ENCODE data around the gene CD52.

CD52 gene

DNA sequence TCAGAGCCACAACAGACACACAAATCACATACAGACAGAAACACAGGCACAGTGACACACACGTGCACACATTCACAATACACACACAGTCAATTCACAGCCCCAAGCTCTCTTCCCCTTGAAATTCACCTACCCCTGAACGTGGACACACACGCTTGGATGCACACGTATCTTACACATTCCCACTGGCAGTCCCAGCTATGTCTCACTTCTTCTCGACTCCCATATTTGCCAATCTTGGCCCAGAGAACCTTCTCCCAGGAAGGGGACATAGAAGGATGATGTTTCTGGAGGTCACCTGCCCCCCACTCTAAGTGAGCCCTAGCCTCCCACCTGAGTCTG is 34.6 kb downstream of the CD52 start:
- H3K14ac ChIP-seq (ENCODE audit: low read length), result peak overlapping the region; percentile 74

GRCh38 chr1:26353210-26353859 is 35.6 kb downstream of the CD52 start:
- Histone ChIP-seq H3K4me3 (ENCODE audit: low read depth, low read length) (peak overlapping the region; percentile 4), H3K27ac (ENCODE audit: low read depth, low read length) (peak overlapping the region; percentile 26), H3K9ac (ENCODE audit: low read length) (no peak overlapping the region), H3K4ac (ENCODE audit: low read depth, low read length) (peak overlapping the region; percentile 93), H2BK12ac (ENCODE audit: low read length) (peak overlapping the region; percentile 97), H2BK5ac (ENCODE audit: low read depth, low read length, poor library complexity) (peak overlapping the region; percentile 84), H2AK5ac (ENCODE audit: low read length) (peak overlapping the region; percentile 99), H4K91ac (ENCODE audit: low read depth, low read length) (peak overlapping the region; percentile 96), H2BK120ac (ENCODE audit: insufficient read depth, low read length, poor library complexity) (peak overlapping the region; percentile 88), H3K18ac (ENCODE audit: low read length) (peak overlapping the region; percentile 86), H3K4me1 (ENCODE audit: control insufficient read depth in 1 of 2, insufficient read depth in 2 of 2, low read length in 2 of 2) (peaks cover 43 to 46% of the 10 kb centered on the region in 2 experiments), H2AFZ (ENCODE audit: insufficient read depth, low read length, poor library complexity) (peak overlapping the region; percentile 85), H3K27me3 (ENCODE audit: insufficient read depth, low read length) (no peaks in the 10 kb centered on the region), H3K14ac (ENCODE audit: low read length) (peak overlapping the region; percentile 96), H3K36me3 (ENCODE audit: control insufficient read depth in 1 of 2, insufficient read depth in 2 of 2, low read length in 2 of 2) (no peaks in the 10 kb centered on the region), H4K12ac (ENCODE audit: low read depth, low read length) (peak overlapping the region; percentile 23), H3K23ac (ENCODE audit: low read length) (no peak overlapping the region), H3K79me2 (ENCODE audit: control insufficient read depth, insufficient read depth, low read length, poor library complexity) (peaks cover 16% of the 10 kb centered on the region), H3K4me2 (ENCODE audit: low read length) (peak overlapping the region; percentile 32), H4K8ac (ENCODE audit: low read depth, low read length) (peak overlapping the region; percentile 84), H3K9me3 (ENCODE audit: insufficient read depth, low read depth, low read length) (no peaks in the 10 kb centered on the region), H3K79me1 (ENCODE audit: low read length) (peaks cover 40% of the 10 kb centered on the region)
- DNase-seq, result no peak
- WGBS (ENCODE audit: extremely low coverage, insufficient coverage, insufficient read length), result no CpG with 5 or more reads among the region's 4 CpGs

More for the DNA sequence above, 34.6 kb downstream of the CD52 start:
- no CpG with 5 or more reads among the region's 5 CpGs for WGBS (ENCODE audit: extremely low coverage, insufficient coverage, insufficient read length)
- Histone ChIP-seq H2BK120ac (ENCODE audit: insufficient read depth, low read length, poor library complexity) (peak overlapping the region; percentile 93), H3K9ac (ENCODE audit: low read length) (peak overlapping the region; percentile 32), H3K4me1 (ENCODE audit: control insufficient read depth in 1 of 2, insufficient read depth in 2 of 2, low read length in 2 of 2) (peaks cover 43 to 49% of the 10 kb centered on the region in 2 experiments), H4K8ac (ENCODE audit: low read depth, low read length) (peak overlapping the region; percentile 44), H3K4ac (ENCODE audit: low read depth, low read length) (peak overlapping the region; percentile 28), H2BK5ac (ENCODE audit: low read depth, low read length, poor library complexity) (peak overlapping the region; percentile 71), H3K79me1 (ENCODE audit: low read length) (peaks cover 40% of the 10 kb centered on the region), H4K12ac (ENCODE audit: low read depth, low read length) (peak overlapping the region; percentile 24), H2AK5ac (ENCODE audit: low read length) (peak overlapping the region; percentile 38), H2AFZ (ENCODE audit: insufficient read depth, low read length, poor library complexity) (no peak overlapping the region), H3K27me3 (ENCODE audit: insufficient read depth, low read length) (no peaks in the 10 kb centered on the region), H2BK12ac (ENCODE audit: low read length) (peak overlapping the region; percentile 90), H3K79me2 (ENCODE audit: control insufficient read depth, insufficient read depth, low read length, poor library complexity) (peaks cover 16% of the 10 kb centered on the region), H3K27ac (ENCODE audit: low read depth, low read length) (peak overlapping the region; percentile 98), H3K36me3 (ENCODE audit: control insufficient read depth in 1 of 2, insufficient read depth in 2 of 2, low read length in 2 of 2) (no peaks in the 10 kb centered on the region), H3K18ac (ENCODE audit: low read length) (peak overlapping the region; percentile 76), H3K9me3 (ENCODE audit: insufficient read depth, low read depth, low read length) (no peaks in the 10 kb centered on the region), H3K4me3 (ENCODE audit: low read depth, low read length) (no peak overlapping the region), H3K4me2 (ENCODE audit: low read length) (peak overlapping the region; percentile 35), H3K23ac (ENCODE audit: low read length) (peak overlapping the region; percentile 47), H4K91ac (ENCODE audit: low read depth, low read length) (peak overlapping the region; percentile 90)
- DNase-seq, result no peak

DNA sequence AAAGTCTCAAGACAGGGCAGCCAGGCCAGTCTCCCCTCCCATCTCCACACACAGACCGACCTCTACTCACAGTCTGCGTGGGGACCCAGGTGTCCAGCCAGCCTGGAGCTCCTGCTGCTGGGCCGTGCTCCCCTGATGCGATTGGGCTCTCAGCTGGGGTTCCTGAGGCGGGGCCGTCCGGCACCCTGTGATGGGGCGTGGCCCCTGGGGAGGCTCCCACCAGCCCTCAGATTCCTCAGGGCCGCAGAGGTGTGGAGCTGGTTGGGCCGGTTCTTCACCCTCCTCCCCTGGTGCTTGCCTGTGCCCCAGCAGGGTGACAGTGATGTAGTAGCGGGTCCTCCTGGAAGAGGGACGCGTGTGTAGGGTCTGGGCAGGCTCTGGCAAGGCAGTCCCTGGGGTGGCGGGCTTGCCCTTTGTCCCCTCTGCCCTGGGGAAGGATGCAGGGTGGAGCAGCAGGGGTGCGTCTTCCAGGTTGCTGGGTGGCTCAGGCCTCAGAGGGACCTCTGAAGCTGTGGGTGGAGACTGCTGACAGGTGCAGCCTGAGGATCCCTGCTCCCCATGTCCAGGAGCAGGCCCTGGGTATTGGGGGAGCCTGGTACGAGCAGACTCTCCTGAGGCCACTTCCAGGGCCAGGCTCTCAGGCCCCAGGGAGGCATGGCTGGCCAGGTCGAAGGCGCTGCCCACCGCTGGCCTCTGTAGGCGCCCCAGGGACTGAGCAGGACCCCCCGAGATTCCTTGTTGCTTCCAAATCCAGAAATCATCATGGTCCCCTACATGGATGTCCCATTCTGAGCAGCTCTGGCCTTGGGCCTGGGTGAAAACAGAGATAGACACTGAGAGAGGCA is 36.4 kb downstream of the CD52 start, which contains the start of gene CRYBG2:
TSS of gene CRYBG2 (minus strand) at position 155 of the 845 bp plus-strand sequence. CDS start 7,473 bp downstream, outside the sequence.
- Histone ChIP-seq H2BK5ac (ENCODE audit: low read depth, low read length, poor library complexity) (peak within 1 kb of the TSS; percentile 84), H3K18ac (ENCODE audit: low read length) (peak within 1 kb of the TSS; percentile 86), H3K9ac (ENCODE audit: low read length) (no peak within 1 kb of the TSS), H3K36me3 (ENCODE audit: control insufficient read depth in 1 of 2, insufficient read depth in 2 of 2, low read length in 2 of 2) (no peaks in the 10 kb centered on the region), H2AK5ac (ENCODE audit: low read length) (peak within 1 kb of the TSS; percentile 99), H3K4me2 (ENCODE audit: low read length) (peak within 1 kb of the TSS; percentile 32), H3K23ac (ENCODE audit: low read length) (no peak within 1 kb of the TSS), H3K14ac (ENCODE audit: low read length) (peak within 1 kb of the TSS; percentile 96), H3K79me1 (ENCODE audit: low read length) (peaks cover 42% of the 10 kb centered on the region), H3K9me3 (ENCODE audit: insufficient read depth, low read depth, low read length) (no peaks in the 10 kb centered on the region), H3K4me3 (ENCODE audit: low read depth, low read length) (peak within 1 kb of the TSS; percentile 4), H3K79me2 (ENCODE audit: control insufficient read depth, insufficient read depth, low read length, poor library complexity) (peaks cover 16% of the 10 kb centered on the region), H4K91ac (ENCODE audit: low read depth, low read length) (peak within 1 kb of the TSS; percentile 96), H4K8ac (ENCODE audit: low read depth, low read length) (peak within 1 kb of the TSS; percentile 84), H4K12ac (ENCODE audit: low read depth, low read length) (peak within 1 kb of the TSS; percentile 23), H2AFZ (ENCODE audit: insufficient read depth, low read length, poor library complexity) (peak within 1 kb of the TSS; percentile 85), H2BK12ac (ENCODE audit: low read length) (peak within 1 kb of the TSS; percentile 97), H3K27ac (ENCODE audit: low read depth, low read length) (peak within 1 kb of the TSS; percentile 98), H3K27me3 (ENCODE audit: insufficient read depth, low read length) (no peaks in the 10 kb centered on the region), H2BK120ac (ENCODE audit: insufficient read depth, low read length, poor library complexity) (peak within 1 kb of the TSS; percentile 88), H3K4ac (ENCODE audit: low read depth, low read length) (peak within 1 kb of the TSS; percentile 93), H3K4me1 (ENCODE audit: control insufficient read depth in 1 of 2, insufficient read depth in 2 of 2, low read length in 2 of 2) (peaks cover 43 to 46% of the 10 kb centered on the region in 2 experiments)
- peak; percentile 88 to 92 for DNase-seq
- WGBS (ENCODE audit: extremely low coverage, insufficient coverage, insufficient read length), result no CpG with 5 or more reads among the region's 21 CpGs

GRCh38 chr1:26354972-26355371 is 37.2 kb downstream of the CD52 start:
- no peak overlapping the region for H3K27ac ChIP-seq (ENCODE audit: low read depth, low read length)
- H3K4ac ChIP-seq (ENCODE audit: low read depth, low read length), result peak overlapping the region; percentile 38
- H3K36me3 ChIP-seq (ENCODE audit: control insufficient read depth in 1 of 2, insufficient read depth in 2 of 2, low read length in 2 of 2), result no peaks in the 10 kb centered on the region
- peaks cover 42% of the 10 kb centered on the region for H3K79me1 ChIP-seq (ENCODE audit: low read length)
- H4K8ac ChIP-seq (ENCODE audit: low read depth, low read length), result peak overlapping the region; percentile 39
- peaks cover 16% of the 10 kb centered on the region for H3K79me2 ChIP-seq (ENCODE audit: control insufficient read depth, insufficient read depth, low read length, poor library complexity)
- no peak overlapping the region for H2BK5ac ChIP-seq (ENCODE audit: low read depth, low read length, poor library complexity)
- no CpG with 5 or more reads among the region's 9 CpGs for WGBS (ENCODE audit: extremely low coverage, insufficient coverage, insufficient read length)
- H2AK5ac ChIP-seq (ENCODE audit: low read length), result peak overlapping the region; percentile 42
- H3K4me2 ChIP-seq (ENCODE audit: low read length), result no peak overlapping the region
- H3K9me3 ChIP-seq (ENCODE audit: insufficient read depth, low read depth, low read length), result no peaks in the 10 kb centered on the region
- H2AFZ ChIP-seq (ENCODE audit: insufficient read depth, low read length, poor library complexity), result no peak overlapping the region
- H4K91ac ChIP-seq (ENCODE audit: low read depth, low read length), result peak overlapping the region; percentile 73
- peak overlapping the region; percentile 80 for H2BK12ac ChIP-seq (ENCODE audit: low read length)
- peak overlapping the region; percentile 26 for H2BK120ac ChIP-seq (ENCODE audit: insufficient read depth, low read length, poor library complexity)
- no peak for DNase-seq
- H3K23ac ChIP-seq (ENCODE audit: low read length), result no peak overlapping the region
- H3K9ac ChIP-seq (ENCODE audit: low read length), result no peak overlapping the region
- H3K27me3 ChIP-seq (ENCODE audit: insufficient read depth, low read length), result peaks cover 2% of the 10 kb centered on the region
- peak overlapping the region; percentile 63 for H3K18ac ChIP-seq (ENCODE audit: low read length)
- H4K12ac ChIP-seq (ENCODE audit: low read depth, low read length), result no peak overlapping the region
- peaks cover 42 to 46% of the 10 kb centered on the region in 2 experiments for H3K4me1 ChIP-seq (ENCODE audit: control insufficient read depth in 1 of 2, insufficient read depth in 2 of 2, low read length in 2 of 2)
- peak overlapping the region; percentile 45 for H3K14ac ChIP-seq (ENCODE audit: low read length)
- H3K4me3 ChIP-seq (ENCODE audit: low read depth, low read length), result no peak overlapping the region
